ENCODE measurements around the gene LRRC47.
A peak's percentile ranks its signal among the peaks of the same experiment; 100 is the strongest.

LRRC47 gene

GRCh38 chr1:3746389-3746829, 49.9 kb downstream of the LRRC47 start:
- H3K4me1 Mint-ChIP-seq, result peaks cover 42% of the 10 kb centered on the region
- peak; percentile 25 for DNase-seq
- H3K9me3 Mint-ChIP-seq, result no peaks in the 10 kb centered on the region
- H3K27me3 Mint-ChIP-seq (ENCODE audit: low read depth, poor library complexity), result peaks cover 7% of the 10 kb centered on the region
- TF ChIP-seq CTCF (IDR thresholded peaks at IDR 0.05), result no peak
- peak overlapping the region; percentile 90 for H3K4me3 Mint-ChIP-seq
- H3K27ac Mint-ChIP-seq, result no peak overlapping the region
- H3K36me3 Mint-ChIP-seq (ENCODE audit: low read depth), result peaks cover 20% of the 10 kb centered on the region

- no peak for DNase-seq
- no peak for TF ChIP-seq CTCF (IDR thresholded peaks at IDR 0.05)
- Mint-ChIP-seq H3K27me3 (ENCODE audit: low read depth, poor library complexity) (peaks cover under 1% of the 10 kb centered on the region), H3K4me1 (peaks cover 36% of the 10 kb centered on the region), H3K9me3 (no peaks in the 10 kb centered on the region), H3K27ac (peak overlapping the region; percentile 83), H3K36me3 (ENCODE audit: low read depth) (peaks cover 23% of the 10 kb centered on the region), H3K4me3 (peak overlapping the region; percentile 90)
These were observed 50.5 kb downstream of the LRRC47 start for GRCh38 chr1:3745590-3746381.

- DNase-seq, result no peak
- Mint-ChIP-seq H3K36me3 (ENCODE audit: low read depth) (peaks cover 23% of the 10 kb centered on the region), H3K4me1 (peaks cover 30% of the 10 kb centered on the region), H3K9me3 (no peaks in the 10 kb centered on the region), H3K27me3 (ENCODE audit: low read depth, poor library complexity) (no peaks in the 10 kb centered on the region), H3K4me3 (peak overlapping the region; percentile 90), H3K27ac (peak overlapping the region; percentile 83)
- TF ChIP-seq CTCF (IDR thresholded peaks at IDR 0.05), result no peak
These were observed 51.2 kb downstream of the LRRC47 start for GRCh38 chr1:3745071-3745470.

- Mint-ChIP-seq H3K4me3 (peak overlapping the region; percentile 90), H3K27ac (no peak overlapping the region), H3K27me3 (ENCODE audit: low read depth, poor library complexity) (no peaks in the 10 kb centered on the region), H3K4me1 (peaks cover 29% of the 10 kb centered on the region), H3K9me3 (no peaks in the 10 kb centered on the region), H3K36me3 (ENCODE audit: low read depth) (peaks cover 23% of the 10 kb centered on the region)
- no peak for DNase-seq
- TF ChIP-seq CTCF (IDR thresholded peaks at IDR 0.05), result no peak
These were observed 51.7 kb downstream of the LRRC47 start for GRCh38 chr1:3744646-3745045.

- no peak overlapping the region for H3K27ac Mint-ChIP-seq
- no peak for TF ChIP-seq CTCF (IDR thresholded peaks at IDR 0.05)
- H3K4me3 Mint-ChIP-seq, result no peak overlapping the region
- peaks cover 23% of the 10 kb centered on the region for H3K36me3 Mint-ChIP-seq (ENCODE audit: low read depth)
- peaks cover 29% of the 10 kb centered on the region for H3K4me1 Mint-ChIP-seq
- H3K27me3 Mint-ChIP-seq (ENCODE audit: low read depth, poor library complexity), result no peaks in the 10 kb centered on the region
- DNase-seq, result no peak
- H3K9me3 Mint-ChIP-seq, result no peaks in the 10 kb centered on the region
These were observed 52.5 kb downstream of the LRRC47 start for GRCh38 chr1:3743826-3744225.

- H3K27ac Mint-ChIP-seq, result no peak overlapping the region
- no peaks in the 10 kb centered on the region for H3K9me3 Mint-ChIP-seq
- H3K4me1 Mint-ChIP-seq, result peaks cover 28% of the 10 kb centered on the region
- no peak for DNase-seq
- TF ChIP-seq CTCF (IDR thresholded peaks at IDR 0.05), result no peak
- H3K27me3 Mint-ChIP-seq (ENCODE audit: low read depth, poor library complexity), result no peaks in the 10 kb centered on the region
- H3K36me3 Mint-ChIP-seq (ENCODE audit: low read depth), result peaks cover 23% of the 10 kb centered on the region
- H3K4me3 Mint-ChIP-seq, result no peak overlapping the region
These were observed 52.9 kb downstream of the LRRC47 start for GRCh38 chr1:3743421-3743820.

All from nephron progenitor cell (in vitro differentiated cells).